NT2/D1 (cell line): ENCODE measurements around the gene VRK1.

Experiments
- YY1 ChIP-seq: IDR thresholded peaks from 2 replicates; pipeline ENCODE4 v1.6.1; 2011; ENCODE audit not compliant: insufficient read length, insufficient read depth
- ZNF274 ChIP-seq: IDR thresholded peaks from 2 replicates; pipeline ENCODE4 v1.6.1; 2011; ENCODE audit warnings: mild to moderate bottlenecking, low read depth, low read length

- TF ChIP-seq ZNF274 (no peak), YY1 (no peak)
Measured at GRCh38 chr14:96803958-96804357, 6.8 kb downstream of the VRK1 start.
